ENCODE results near the gene OR52M1.

DNA sequence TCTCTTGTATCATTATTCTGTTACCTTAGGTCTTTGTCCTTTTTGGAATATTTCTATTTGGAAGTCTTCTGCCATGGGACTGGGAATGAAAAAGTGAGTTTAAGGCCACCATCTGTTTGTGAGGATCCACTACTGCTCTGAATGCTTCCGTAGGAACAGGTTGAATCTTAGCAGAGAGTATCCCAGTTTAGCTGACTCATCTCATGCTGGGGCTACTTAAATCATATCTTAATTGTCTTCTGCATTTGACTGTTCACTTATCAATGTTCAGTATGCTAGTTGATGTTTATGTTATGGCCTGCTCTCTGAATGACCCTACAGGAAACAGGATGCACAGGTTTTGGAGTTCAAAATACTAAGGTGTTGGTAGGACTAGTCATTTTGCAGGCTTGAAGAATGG, 35.1 kb downstream of the OR52M1 start:
- TF ChIP-seq POLR2AphosphoS5 (IDR thresholded peaks at IDR 0.05; ENCODE audit: borderline replicate concordance, low read depth, low read length) (no peak), EZH2 (IDR thresholded peaks at IDR 0.05) (no peak)
